DND-41 (cell line): ENCODE data around the gene CAPZA1.

Experiments used
- ATAC-seq: fragments of 200-7000 bp; cut with Tn5 transposase; 3 replicates; pipeline ENCODE4 v1.9.1; 2021; ENCODE audit warnings: low read depth; ENCODE audit not compliant: insufficient read depth
- DNase-seq: peaks from one replicate; pipeline ENCODE4 v3.0.0-alpha.2; 2020
- H2AFZ ChIP-seq: 2 replicates; pipeline ENCODE4 v1.6.0; 2012; ENCODE audit warnings: low read depth, low read length
- H3K27ac ChIP-seq: 2 replicates; pipeline ENCODE4 v1.5.1; 2012; ENCODE audit warnings: low read length, inconsistent platforms
- H3K27me3 ChIP-seq: fragments of 200-600 bp; sonication (generic); 2 replicates; pipeline ENCODE4 v1.6.0; 2012; ENCODE audit warnings: low read length, mild to moderate bottlenecking, inconsistent platforms; ENCODE audit not compliant: insufficient read depth, poor library complexity
- H3K36me3 ChIP-seq: 2 replicates; pipeline ENCODE4 v1.5.1; 2012; ENCODE audit warnings: low read length, inconsistent platforms; ENCODE audit not compliant: insufficient read depth
- H3K4me1 ChIP-seq: 2 replicates; pipeline ENCODE4 v1.5.1; 2012; ENCODE audit warnings: mild to moderate bottlenecking, low read length; ENCODE audit not compliant: insufficient read depth
- H3K4me2 ChIP-seq: 2 replicates; pipeline ENCODE4 v1.6.0; 2012; ENCODE audit warnings: mild to moderate bottlenecking, moderate library complexity, low read length, inconsistent platforms; ENCODE audit not compliant: insufficient read depth
- H3K4me3 ChIP-seq, 2 experiments: fragments of 200-600 bp in 1 of 2; shearing (Covaris generic) in 1 of 2; 2 replicates each; pipeline ENCODE4 v1.5.1; 2012 to 2016; ENCODE audit warnings: inconsistent platforms in 2 of 2, low read length in 2 of 2, mild to moderate bottlenecking in 2 of 2, low read depth in 1 of 2, moderate library complexity in 1 of 2
- H3K79me2 ChIP-seq: 2 replicates; pipeline ENCODE4 v1.6.0; 2012; ENCODE audit warnings: low read length, inconsistent platforms; ENCODE audit not compliant: insufficient read depth
- H3K9ac ChIP-seq: 2 replicates; pipeline ENCODE4 v1.6.0; 2012; ENCODE audit warnings: low read depth, mild to moderate bottlenecking, inconsistent platforms, low read length, moderate library complexity
- H3K9me3 ChIP-seq: 2 replicates; pipeline ENCODE4 v1.5.1; 2012; ENCODE audit warnings: low read length, moderate library complexity, mild to moderate bottlenecking, inconsistent platforms; ENCODE audit not compliant: insufficient read depth, severe bottlenecking
- H4K20me1 ChIP-seq: 2 replicates; pipeline ENCODE4 v1.6.0; 2012; ENCODE audit warnings: low read length; ENCODE audit not compliant: insufficient read depth
- CTCF ChIP-seq: IDR thresholded peaks from 2 replicates; pipeline ENCODE4 v1.5.1; 2012; ENCODE audit warnings: borderline replicate concordance, low read length, moderate library complexity, mild to moderate bottlenecking; ENCODE audit not compliant: poor library complexity, severe bottlenecking; ENCODE audit errors: extremely low read depth
- EZH2 ChIP-seq: IDR thresholded peaks from 3 replicates; pipeline ENCODE4 v1.6.1; 2012; ENCODE audit warnings: borderline replicate concordance, low read depth, mild to moderate bottlenecking, moderate library complexity, low read length, inconsistent platforms; ENCODE audit not compliant: severe bottlenecking

The CAPZA1 gene

GRCh38 chr1:112686835-112687234, 67.2 kb downstream of the CAPZA1 start:
- Histone ChIP-seq H3K4me2 (no peak overlapping the region), H3K79me2 (peaks cover 56% of the 10 kb centered on the region), H3K36me3 (peaks cover 46% of the 10 kb centered on the region), H3K4me3 (no peak overlapping the region), H3K9ac (no peak overlapping the region), H3K9me3 (no peaks in the 10 kb centered on the region), H4K20me1 (peaks cover 33% of the 10 kb centered on the region), H2AFZ (no peak overlapping the region), H3K27me3 (no peaks in the 10 kb centered on the region), H3K4me1 (no peaks in the 10 kb centered on the region), H3K27ac (no peak overlapping the region)
- DNase-seq, result no peak
- peak; percentile 72; the same call in 2 of the 3 replicates for ATAC-seq
- TF ChIP-seq CTCF (no peak), EZH2 (no peak)

GRCh38 chr1:112687361-112687760, 67.7 kb downstream of the CAPZA1 start:
- Histone ChIP-seq H4K20me1 (peaks cover 33% of the 10 kb centered on the region), H3K27me3 (no peaks in the 10 kb centered on the region), H2AFZ (no peak overlapping the region), H3K4me2 (no peak overlapping the region), H3K27ac (no peak overlapping the region), H3K9ac (no peak overlapping the region), H3K36me3 (peaks cover 51% of the 10 kb centered on the region), H3K9me3 (no peaks in the 10 kb centered on the region), H3K4me1 (no peaks in the 10 kb centered on the region), H3K79me2 (peaks cover 52% of the 10 kb centered on the region), H3K4me3 (no peak overlapping the region)
- ATAC-seq (no peak), DNase-seq (no peak)
- TF ChIP-seq EZH2, result no peak
- no peak for TF ChIP-seq CTCF

- Histone ChIP-seq H3K9ac (no peak overlapping the region), H3K9me3 (no peaks in the 10 kb centered on the region), H2AFZ (no peak overlapping the region), H3K27ac (no peak overlapping the region), H3K36me3 (peaks cover 57% of the 10 kb centered on the region), H3K4me3 (no peak overlapping the region), H3K4me2 (no peak overlapping the region), H4K20me1 (peaks cover 33% of the 10 kb centered on the region), H3K27me3 (no peaks in the 10 kb centered on the region), H3K4me1 (no peaks in the 10 kb centered on the region), H3K79me2 (peaks cover 48% of the 10 kb centered on the region)
- no peak for DNase-seq
- no peak for ATAC-seq
- TF ChIP-seq EZH2 (no peak), CTCF (no peak)
Measured at GRCh38 chr1:112687785-112688496, 68.3 kb downstream of the CAPZA1 start.
